Pancreas (tissue), 10 donors: ENCODE measurements around the gene TRMT10C. TPM values are rescaled to one million over a fixed set of nuclear protein-coding genes. Genes with fewer than 3 reads are reported as not detected.
"Not testable (repeated sequence)": the region's sequence is repeated elsewhere in the genome, so short reads cannot be mapped to it uniquely, and the experiment has no call there.

ENCODE experiments used
- ATAC-seq, 4 donors: fragments of 200-7000 bp; cut with Tn5 transposase; one replicate each; pipeline versions ENCODE4 v1.8.0 to v1.9.1; 2020; ENCODE audit warnings: mild to moderate bottlenecking in 4 of 4, moderate library complexity in 4 of 4
- DNase-seq, 6 donors: peaks; one replicate each; pipeline ENCODE4 v3.0.0-alpha.2; 2020
- FAIRE-seq: peaks from 2 replicates; lab custom pipeline; 2012; peaks lifted over from hg19 to GRCh38; lab: Jason Lieb, UNC
- H3K27ac ChIP-seq, 4 donors: fragments of 200-600 bp; sonication (generic); 1 replicate in 3 of 4; 2 replicates in 1 of 4; pipeline versions ENCODE4 v1.5.0 to v1.8.0; 2020
- H3K27me3 ChIP-seq, 4 donors: fragments of 200-600 bp; one replicate each; pipeline ENCODE4 v1.8.0; 2021
- H3K36me3 ChIP-seq, 3 donors: fragments of 200-600 bp; sonication (generic) in 1 of 3; one replicate each; pipeline versions ENCODE4 v1.5.0 to v1.8.0; 2020 to 2021
- H3K4me1 ChIP-seq, 3 donors: fragments of 200-600 bp; one replicate each; pipeline ENCODE4 v1.8.0; 2021
- H3K4me3 ChIP-seq, 4 donors: fragments of 200-600 bp; sonication (generic) in 2 of 4; one replicate each; pipeline versions ENCODE4 v1.5.0 to v1.8.0; 2020 to 2021
- H3K9me3 ChIP-seq, 4 donors: fragments of 200-600 bp; one replicate each; pipeline ENCODE4 v1.8.0; 2021
- WGBS, 2 donors: extraction: QIAGEN DNeasy Blood & Tissue Kit; methylation state at CpG; one replicate each; pipeline ENCODE4 v1.1.7; 2013; 5-methylcytosine and 5-hydroxymethylcytosine counted together
- intact Hi-C, 3 donors: fragments of 100-400 bp; cut with DNase I; formaldehyde crosslinking; loops; one replicate each; pipeline versions ENCODE4 v1.11.1 to v1.14.2; 2022
- polyA plus RNA-seq, 2 donors: library from polyadenylated mRNA; stranded (reverse); fragments of 200-250 nt; gene quantifications; one replicate each; pipeline ENCODE4 v1.2.3, GENCODE V29; 2013
- total RNA-seq, 6 donors: library from RNA; stranded (reverse); fragmentation: NEBNext Ultra II Directional in 4 of 6; extraction: Animal tissue kit (Norgen Biotek cat#: 25700) in 4 of 6; gene quantifications; one replicate each; pipeline versions ENCODE4 v1.2.1 to v1.2.4, GENCODE V29; 2021 to 2023
- TF ChIP-seq, protein P1 (sequence below), 4 donors: fragments of 200-600 bp; sonication (generic) in 3 of 4; IDR thresholded peaks; one replicate each; pipeline versions ENCODE4 v1.5.0 to v1.8.0; 2021; ENCODE audit warnings: antibody characterized with exemption in 4 of 4
- donor health status: healthy with polysubstance abuse.
- donor health status: DM: no; HTN: no; CAD: no; lungs with moderate emphysema.
- donor health status: DM: no; HTN: no; CAD: no.
- donor health status: control.
- donor health status: control.
- donor health status: Bipolar disorder and iron deficiency.
- donor health status: DM: yes; HTN: yes; CAD: no.
- donor health status: DM: no; HTN: no; CAD: no.
- donor health status: DM: no; HTN: no; CAD: no.
- donor health status: DM: yes; HTN: yes; CAD: no.

Gene TRMT10C
- total and polyA plus RNA-seq, 8 donors = 3.7 to 8.4 (median 6.8) TPM

DNA sequence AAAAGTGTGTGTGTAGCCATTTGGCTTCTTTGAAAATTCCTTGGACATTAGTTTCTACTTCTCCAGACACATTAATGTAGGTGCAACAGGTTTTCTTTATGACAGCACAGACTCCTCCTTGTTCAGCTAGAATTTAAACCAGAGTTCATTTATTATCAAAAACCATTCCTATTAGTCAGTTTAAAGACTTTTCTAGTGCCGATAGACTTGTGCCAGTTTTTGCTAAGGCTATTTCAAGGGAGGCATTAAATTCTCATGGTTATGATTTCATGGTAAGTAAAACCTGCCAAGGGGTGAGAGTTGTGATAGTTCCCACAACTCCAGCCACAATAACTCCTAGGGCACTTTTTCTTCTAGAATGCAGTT, 28.1 kb upstream of the TRMT10C start:
- 71 to 76% methylated on average over 1 of the region's 1 CpG for WGBS, 2 donors
- no peak for ATAC-seq
- Histone ChIP-seq H3K4me1 (no peaks in the 10 kb centered on the region), H3K27me3 (no peaks in the 10 kb centered on the region), H3K9me3 (no peaks in the 10 kb centered on the region), H3K4me3 (no peak overlapping the region), H3K27ac (no peak overlapping the region), H3K36me3 (no peaks in the 10 kb centered on the region)
- FAIRE-seq = no peak
- no peak for DNase-seq
- intact Hi-C loops = no loop called here
- TF ChIP-seq, protein P1, sequence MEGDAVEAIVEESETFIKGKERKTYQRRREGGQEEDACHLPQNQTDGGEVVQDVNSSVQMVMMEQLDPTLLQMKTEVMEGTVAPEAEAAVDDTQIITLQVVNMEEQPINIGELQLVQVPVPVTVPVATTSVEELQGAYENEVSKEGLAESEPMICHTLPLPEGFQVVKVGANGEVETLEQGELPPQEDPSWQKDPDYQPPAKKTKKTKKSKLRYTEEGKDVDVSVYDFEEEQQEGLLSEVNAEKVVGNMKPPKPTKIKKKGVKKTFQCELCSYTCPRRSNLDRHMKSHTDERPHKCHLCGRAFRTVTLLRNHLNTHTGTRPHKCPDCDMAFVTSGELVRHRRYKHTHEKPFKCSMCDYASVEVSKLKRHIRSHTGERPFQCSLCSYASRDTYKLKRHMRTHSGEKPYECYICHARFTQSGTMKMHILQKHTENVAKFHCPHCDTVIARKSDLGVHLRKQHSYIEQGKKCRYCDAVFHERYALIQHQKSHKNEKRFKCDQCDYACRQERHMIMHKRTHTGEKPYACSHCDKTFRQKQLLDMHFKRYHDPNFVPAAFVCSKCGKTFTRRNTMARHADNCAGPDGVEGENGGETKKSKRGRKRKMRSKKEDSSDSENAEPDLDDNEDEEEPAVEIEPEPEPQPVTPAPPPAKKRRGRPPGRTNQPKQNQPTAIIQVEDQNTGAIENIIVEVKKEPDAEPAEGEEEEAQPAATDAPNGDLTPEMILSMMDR (IDR thresholded peaks at IDR 0.05) = no peak

GRCh38 chr3:101535221-101535620, 26.4 kb upstream of the TRMT10C start:
- FAIRE-seq = no peak
- Histone ChIP-seq H3K27ac (no peak overlapping the region), H3K27me3 (no peaks in the 10 kb centered on the region), H3K9me3 (no peaks in the 10 kb centered on the region), H3K4me3 (no peak overlapping the region), H3K4me1 (no peaks in the 10 kb centered on the region), H3K36me3 (no peaks in the 10 kb centered on the region)
- intact Hi-C loops = no loop called here
- TF ChIP-seq, protein P1 (IDR thresholded peaks at IDR 0.05) = no peak
- DNase-seq = no peak
- 57 to 67% methylated on average over 5 of the region's 5 CpGs for WGBS, 2 donors
- ATAC-seq = no peak

GRCh38 chr3:101536266-101536665, 25.4 kb upstream of the TRMT10C start:
- TF ChIP-seq, protein P1 (IDR thresholded peaks at IDR 0.05) = no peak
- Histone ChIP-seq H3K9me3 (no peaks in the 10 kb centered on the region), H3K27ac (no peak overlapping the region), H3K4me1 (no peaks in the 10 kb centered on the region), H3K36me3 (no peaks in the 10 kb centered on the region), H3K27me3 (no peaks in the 10 kb centered on the region), H3K4me3 (no peak overlapping the region)
- intact Hi-C loops = no loop called here
- no peak for ATAC-seq
- DNase-seq = no peak
- WGBS, 2 donors = 82 to 85% methylated on average over 1 of the region's 1 CpG
- FAIRE-seq = no peak

DNA sequence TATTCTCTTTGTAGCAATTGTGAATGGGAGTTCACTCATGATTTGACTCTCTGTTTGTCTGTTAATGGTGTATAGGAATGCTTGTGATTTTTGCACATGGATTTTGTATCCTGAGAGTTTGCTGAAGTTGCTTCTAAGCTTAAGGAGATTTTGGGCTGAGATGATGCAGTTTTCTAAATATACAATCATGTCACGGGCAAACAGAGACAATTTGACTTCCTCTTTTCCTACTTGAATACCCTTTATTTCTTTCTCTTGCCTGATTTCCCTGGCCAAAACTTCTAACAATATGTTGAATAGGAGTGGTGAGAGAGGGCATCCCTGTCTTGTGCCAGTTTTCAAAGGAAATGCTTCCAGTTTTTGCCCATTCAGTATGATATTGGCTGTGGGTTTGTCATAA, 24.7 kb upstream of the TRMT10C start:
- H3K4me1 ChIP-seq, H3K9me3 ChIP-seq, FAIRE-seq, H3K27me3 ChIP-seq, H3K27ac ChIP-seq, H3K4me3 ChIP-seq, ATAC-seq, DNase-seq, H3K36me3 ChIP-seq, intact Hi-C loops: not testable (repeated sequence)
- 79 to 86% methylated on average over 1 of the region's 1 CpG for WGBS, 2 donors

DNA sequence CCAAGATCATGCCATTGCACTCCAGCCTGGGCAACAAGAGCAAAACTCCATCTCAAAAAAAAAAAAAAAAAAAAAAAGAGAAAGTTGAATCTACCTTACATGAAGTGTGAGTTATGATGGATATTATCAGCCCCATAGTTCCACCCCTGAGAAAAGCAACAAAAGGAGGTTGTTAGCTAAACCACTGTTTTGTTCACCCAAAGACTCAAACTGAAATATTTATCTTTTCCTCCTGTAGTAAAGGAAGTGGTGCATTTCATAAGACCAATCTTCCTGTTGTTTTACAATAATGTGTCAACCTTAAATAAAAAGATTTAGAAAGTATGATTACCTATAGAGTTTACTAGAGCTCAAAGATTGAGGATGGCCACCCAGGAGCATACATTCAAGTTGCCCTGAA, 18.7 kb upstream of the TRMT10C start:
- Histone ChIP-seq H3K36me3 (no peaks in the 10 kb centered on the region), H3K27me3 (no peaks in the 10 kb centered on the region), H3K27ac (no peak overlapping the region), H3K4me3 (no peak overlapping the region), H3K9me3 (no peaks in the 10 kb centered on the region), H3K4me1 (no peaks in the 10 kb centered on the region)
- TF ChIP-seq, protein P1 (IDR thresholded peaks at IDR 0.05) = no peak
- no peak for DNase-seq
- no peak for ATAC-seq
- no peak for FAIRE-seq
- intact Hi-C loops = no loop called here
